Hypothalamus (tissue), 51 donors: ENCODE data around the gene FAM120C.

Experiments used
- DNase-seq, 51 donors: peaks; one replicate each; lab custom pipeline; 2025; lab: John Stamatoyannopoulos, UW

Gene FAM120C

GRCh38 chrX:54044126-54044876, 138.8 kb downstream of the FAM120C start, which contains the start of gene PHF8:
Gene PHF8, minus strand, starts transcription at chrX:54044473. Its CDS starts 1,745 bp downstream, at chrX:54042728.
- DNase-seq = peak; percentile 13 to 92 (median 81)

- DNase-seq = peak in 29 of 51 donors; percentile 1 to 71 (median 29)
Observed at GRCh38 chrX:54043541-54044125, 139.4 kb downstream of the FAM120C start.

- peak in 2 of 51 donors; percentile 4 to 36 for DNase-seq
Observed at GRCh38 chrX:54043056-54043455, 140.0 kb downstream of the FAM120C start.

GRCh38 chrX:54042609-54043021, 140.4 kb downstream of the FAM120C start:
- peak in 37 of 51 donors; percentile 0 to 40 (median 10) for DNase-seq

- DNase-seq = no peak
Observed at GRCh38 chrX:54030329-54030728, 152.7 kb downstream of the FAM120C start.

- DNase-seq = no peak
Observed at GRCh38 chrX:54029529-54030143, 153.4 kb downstream of the FAM120C start.

- DNase-seq = no peak
Observed at GRCh38 chrX:54024350-54024749, 158.7 kb downstream of the FAM120C start.
